ENCODE data around the gene DOK3.

Gene DOK3, protein sequence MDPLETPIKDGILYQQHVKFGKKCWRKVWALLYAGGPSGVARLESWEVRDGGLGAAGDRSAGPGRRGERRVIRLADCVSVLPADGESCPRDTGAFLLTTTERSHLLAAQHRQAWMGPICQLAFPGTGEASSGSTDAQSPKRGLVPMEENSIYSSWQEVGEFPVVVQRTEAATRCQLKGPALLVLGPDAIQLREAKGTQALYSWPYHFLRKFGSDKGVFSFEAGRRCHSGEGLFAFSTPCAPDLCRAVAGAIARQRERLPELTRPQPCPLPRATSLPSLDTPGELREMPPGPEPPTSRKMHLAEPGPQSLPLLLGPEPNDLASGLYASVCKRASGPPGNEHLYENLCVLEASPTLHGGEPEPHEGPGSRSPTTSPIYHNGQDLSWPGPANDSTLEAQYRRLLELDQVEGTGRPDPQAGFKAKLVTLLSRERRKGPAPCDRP

DNA sequence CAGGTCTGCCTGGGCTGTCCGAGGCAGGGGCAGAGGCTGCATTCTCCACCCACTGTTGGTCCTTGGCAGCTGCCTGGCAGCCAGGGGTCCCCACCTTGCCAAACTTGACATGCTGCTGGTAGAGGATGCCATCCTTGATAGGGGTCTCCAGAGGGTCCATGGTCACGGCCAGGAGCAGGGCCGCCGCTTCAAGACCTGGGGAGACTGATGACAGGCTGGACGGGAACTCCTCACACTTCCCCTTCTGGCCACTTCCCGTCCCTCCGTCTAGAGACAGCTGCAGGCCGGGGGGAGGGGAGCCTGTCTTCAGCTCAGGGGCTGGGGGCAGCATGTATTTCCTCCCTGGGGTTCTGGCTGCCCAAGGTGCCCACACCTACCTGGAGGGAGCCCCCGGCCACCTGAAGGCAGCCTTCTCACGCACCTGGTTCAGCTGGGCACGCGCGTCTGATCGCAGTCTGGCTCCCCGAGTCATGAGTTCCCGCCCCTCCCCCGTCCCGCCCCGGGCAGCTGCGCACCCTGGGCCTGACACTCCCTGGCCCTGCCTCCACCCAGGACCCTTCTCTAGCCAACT is at the start of gene DOK3:
DOK3 (minus strand) TSS at position 446 of the 571 bp plus-strand sequence; CDS start at position 160, 286 bp downstream.
- Histone ChIP-seq H3K4me1 (ENCODE audit: insufficient read depth, low read length) (peaks cover 16% of the 10 kb centered on the region; the same call in 1 of the 2 replicates), H3K9ac (ENCODE audit: low read depth, low read length) (no peak within 1 kb of the TSS), H3K36me3 (ENCODE audit: insufficient read depth, low read length) (peaks cover 8% of the 10 kb centered on the region), H3K9me3 (ENCODE audit: control insufficient read depth, insufficient read depth, low read length) (no peaks in the 10 kb centered on the region)

DNA sequence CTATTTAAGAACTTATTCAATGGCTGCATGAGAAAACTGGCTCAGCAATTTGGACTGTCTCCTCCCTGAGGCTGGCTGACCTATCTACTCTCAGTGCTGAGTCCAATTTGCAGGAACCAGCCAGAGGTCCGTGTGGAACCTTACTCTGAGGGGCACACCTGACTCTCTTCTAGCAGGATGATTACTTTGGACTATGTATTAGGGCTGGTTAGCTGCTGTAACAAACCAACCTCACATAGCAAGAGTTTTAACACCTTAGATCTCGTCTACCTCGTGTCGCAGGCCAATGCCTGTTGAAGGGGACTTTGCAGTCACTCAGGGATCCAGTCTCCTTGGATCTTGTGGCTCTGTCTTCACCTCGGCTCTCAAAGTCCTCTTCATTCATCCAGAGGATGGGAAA is 48.2 kb upstream of the DOK3 start:
- H3K9me3 ChIP-seq (ENCODE audit: control insufficient read depth, insufficient read depth, low read length): no peaks in the 10 kb centered on the region; the same call in 1 of the 2 replicates

DNA sequence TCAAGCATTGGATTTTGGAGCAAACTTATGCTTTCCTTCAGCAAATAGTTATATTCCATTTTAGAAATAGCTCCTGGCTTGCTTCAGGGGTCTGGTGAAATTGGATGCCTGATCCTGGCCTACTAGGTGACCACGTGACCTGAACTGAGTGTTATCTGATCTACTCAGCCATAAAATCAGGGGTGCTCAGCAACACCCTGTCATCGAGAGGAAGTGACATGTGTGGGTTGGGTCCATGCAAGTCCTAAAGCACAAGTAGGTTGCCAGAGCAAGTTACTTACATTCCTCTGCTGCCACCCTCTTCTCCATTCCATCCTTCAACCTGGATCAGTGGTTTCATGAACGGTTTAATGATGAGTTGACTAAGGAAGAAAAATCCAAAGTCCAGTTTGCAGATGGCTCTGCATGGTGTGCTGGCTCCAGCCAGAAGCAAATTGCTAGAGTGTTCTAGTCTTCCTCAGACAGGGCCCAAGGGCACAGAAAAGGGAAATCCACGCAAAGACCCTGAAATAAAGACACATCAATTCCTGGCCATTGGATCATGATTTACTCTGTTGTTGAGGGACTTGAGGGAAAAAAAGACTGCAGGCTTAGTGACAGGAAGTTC is 47.5 kb upstream of the DOK3 start:
- Histone ChIP-seq H3K9ac (ENCODE audit: low read depth, low read length) (no peak overlapping the region), H3K36me3 (ENCODE audit: insufficient read depth, low read length) (0 out of 2 replicates have a peak, but pooled peaks cover under 1% of the 10 kb centered on the region), H3K9me3 (ENCODE audit: control insufficient read depth, insufficient read depth, low read length) (no peaks in the 10 kb centered on the region)

More for the DNA sequence above, 48.2 kb upstream of the DOK3 start:
- H3K36me3 ChIP-seq (ENCODE audit: insufficient read depth, low read length): no peaks in the 10 kb centered on the region
- H3K4me1 ChIP-seq (ENCODE audit: insufficient read depth, low read length): peaks cover 14% of the 10 kb centered on the region; the same call in 1 of the 2 replicates
- H3K9ac ChIP-seq (ENCODE audit: low read depth, low read length): no peak overlapping the region

DNA sequence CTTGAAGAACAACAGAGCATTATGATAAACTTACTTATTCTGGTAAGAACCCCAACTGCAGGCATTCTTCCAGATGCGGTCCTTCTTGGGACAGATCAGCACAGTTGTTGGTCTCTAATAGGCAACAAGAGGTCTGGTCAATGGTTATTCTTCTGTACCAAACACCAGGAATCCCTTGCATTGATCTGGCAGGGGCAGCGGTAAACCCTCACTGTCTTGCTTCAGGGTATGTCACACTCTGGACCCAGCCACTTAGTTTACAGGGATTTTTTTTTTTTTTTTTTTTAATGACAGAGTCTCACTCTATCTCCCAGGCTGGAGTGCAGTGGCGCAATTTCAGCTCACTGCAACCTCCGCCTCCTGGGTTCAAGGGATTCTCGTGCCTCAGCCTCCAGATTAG is 46.0 kb upstream of the DOK3 start:
- Histone ChIP-seq H3K9ac (ENCODE audit: low read depth, low read length) (no peak overlapping the region), H3K4me1 (ENCODE audit: insufficient read depth, low read length) (peaks cover 17% of the 10 kb centered on the region; the same call in 1 of the 2 replicates), H3K36me3 (ENCODE audit: insufficient read depth, low read length) (peaks cover 15% of the 10 kb centered on the region), H3K9me3 (ENCODE audit: control insufficient read depth, insufficient read depth, low read length) (no peaks in the 10 kb centered on the region)

More for the DNA sequence above, 47.5 kb upstream of the DOK3 start:
- peaks cover 17% of the 10 kb centered on the region; the same call in 1 of the 2 replicates for H3K4me1 ChIP-seq (ENCODE audit: insufficient read depth, low read length)

DNA sequence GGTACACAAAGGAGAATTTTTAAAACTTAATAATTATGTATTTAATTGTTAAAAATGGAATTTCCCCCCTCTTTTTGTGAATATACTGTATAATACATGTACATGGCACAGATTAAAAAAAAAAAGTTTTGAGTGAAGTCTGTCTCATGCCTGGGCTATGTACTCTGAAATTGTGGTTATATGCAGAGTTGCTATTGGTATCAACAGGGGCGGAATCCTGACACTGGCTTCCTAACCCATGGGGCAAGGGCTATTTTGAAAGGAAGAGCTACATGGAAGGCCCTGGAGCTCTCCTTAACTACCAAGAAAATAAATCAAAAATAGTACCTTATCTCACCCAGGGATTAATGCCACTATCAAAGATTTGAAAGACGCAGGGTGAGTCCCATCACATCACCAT is 45.6 kb upstream of the DOK3 start:
- no peaks in the 10 kb centered on the region for H3K9me3 ChIP-seq (ENCODE audit: control insufficient read depth, insufficient read depth, low read length)
- H3K4me1 ChIP-seq (ENCODE audit: insufficient read depth, low read length): peaks cover 17% of the 10 kb centered on the region; the same call in 1 of the 2 replicates
- H3K36me3 ChIP-seq (ENCODE audit: insufficient read depth, low read length): peaks cover 18% of the 10 kb centered on the region
- H3K9ac ChIP-seq (ENCODE audit: low read depth, low read length): no peak overlapping the region

DNA sequence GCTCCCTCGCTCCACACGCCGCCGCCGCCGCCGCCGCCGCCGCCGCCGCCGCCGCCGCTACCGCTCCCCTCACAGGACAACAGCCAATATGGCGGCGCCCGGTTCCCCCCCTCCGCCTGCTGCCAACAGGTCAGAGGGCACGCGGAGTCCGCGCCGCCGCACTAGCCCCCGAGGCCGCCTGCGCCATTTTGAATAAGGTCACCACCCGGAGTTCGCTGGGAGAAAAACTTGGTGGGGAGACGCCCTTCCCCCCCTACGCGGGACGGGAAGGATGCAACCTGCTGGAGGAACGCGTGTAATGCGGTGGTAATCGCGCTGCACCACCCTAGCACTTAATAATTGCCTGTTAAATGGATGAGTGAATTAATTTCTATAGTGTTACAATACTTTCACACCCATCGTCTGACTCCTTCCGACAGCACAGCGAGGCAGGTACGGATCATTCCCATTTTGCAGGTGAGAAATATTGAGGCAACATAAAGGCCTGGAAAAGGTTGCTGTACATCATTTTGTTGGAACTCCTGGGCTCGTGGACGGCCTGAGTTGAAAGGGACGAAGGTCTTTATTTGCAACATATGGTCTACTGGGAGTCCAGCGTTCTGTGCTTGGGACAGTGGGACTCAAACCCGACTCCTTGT is 45.0 kb upstream of the DOK3 start, which contains the start of gene FAM193B:
FAM193B (minus strand) TSS at position 90 of the 638 bp plus-strand sequence. CDS start 105 bp downstream, outside the sequence.
- H3K9me3 ChIP-seq (ENCODE audit: control insufficient read depth, insufficient read depth, low read length): no peaks in the 10 kb centered on the region
- peak within 1 kb of the TSS; percentile 90 for H3K9ac ChIP-seq (ENCODE audit: low read depth, low read length)
- H3K36me3 ChIP-seq (ENCODE audit: insufficient read depth, low read length): peaks cover 18% of the 10 kb centered on the region
- peaks cover 17% of the 10 kb centered on the region; the same call in 1 of the 2 replicates for H3K4me1 ChIP-seq (ENCODE audit: insufficient read depth, low read length)

DNA sequence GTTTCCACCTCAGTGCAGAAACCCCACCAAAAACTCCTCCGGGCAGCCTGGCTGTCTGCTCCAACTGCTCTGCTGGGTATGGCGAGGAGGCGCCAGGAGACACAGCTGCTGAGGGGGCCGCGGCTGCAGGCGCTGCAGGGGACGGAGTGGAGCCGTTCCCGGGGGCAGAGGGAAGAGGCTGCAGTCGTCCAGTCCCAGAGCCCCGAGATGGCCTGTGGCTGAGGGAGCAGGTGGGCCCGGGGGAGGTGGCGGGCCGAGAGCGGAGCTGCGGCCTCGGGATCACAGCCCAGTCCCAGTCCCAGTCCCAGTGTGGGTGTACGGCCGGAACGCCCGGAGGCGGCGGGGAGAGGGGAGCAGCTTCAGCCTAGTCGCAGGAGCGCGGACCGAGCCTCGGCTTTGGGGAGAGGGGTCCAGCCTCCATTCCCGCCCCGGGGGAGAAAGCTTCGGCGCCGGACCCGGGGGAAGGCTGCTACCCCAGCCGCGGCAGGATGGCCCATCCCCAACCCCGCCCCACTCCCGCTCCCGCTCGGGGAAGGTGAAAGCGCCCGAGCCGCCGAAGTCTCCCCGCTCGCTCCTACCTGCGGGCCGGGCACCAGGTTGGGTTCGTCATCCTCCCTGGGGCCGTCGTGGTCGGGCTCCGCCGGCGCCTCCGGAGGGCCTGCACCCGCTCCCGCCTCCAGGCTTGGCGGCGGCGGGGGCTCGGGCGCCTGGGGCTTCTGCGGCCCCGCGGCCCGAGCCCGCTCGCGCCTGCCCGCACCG is 44.2 kb upstream of the DOK3 start:
- Histone ChIP-seq H3K9me3 (ENCODE audit: control insufficient read depth, insufficient read depth, low read length) (no peaks in the 10 kb centered on the region), H3K4me1 (ENCODE audit: insufficient read depth, low read length) (peaks cover 17% of the 10 kb centered on the region; the same call in 1 of the 2 replicates), H3K36me3 (ENCODE audit: insufficient read depth, low read length) (peaks cover 18% of the 10 kb centered on the region), H3K9ac (ENCODE audit: low read depth, low read length) (peak overlapping the region; percentile 90)

DNA sequence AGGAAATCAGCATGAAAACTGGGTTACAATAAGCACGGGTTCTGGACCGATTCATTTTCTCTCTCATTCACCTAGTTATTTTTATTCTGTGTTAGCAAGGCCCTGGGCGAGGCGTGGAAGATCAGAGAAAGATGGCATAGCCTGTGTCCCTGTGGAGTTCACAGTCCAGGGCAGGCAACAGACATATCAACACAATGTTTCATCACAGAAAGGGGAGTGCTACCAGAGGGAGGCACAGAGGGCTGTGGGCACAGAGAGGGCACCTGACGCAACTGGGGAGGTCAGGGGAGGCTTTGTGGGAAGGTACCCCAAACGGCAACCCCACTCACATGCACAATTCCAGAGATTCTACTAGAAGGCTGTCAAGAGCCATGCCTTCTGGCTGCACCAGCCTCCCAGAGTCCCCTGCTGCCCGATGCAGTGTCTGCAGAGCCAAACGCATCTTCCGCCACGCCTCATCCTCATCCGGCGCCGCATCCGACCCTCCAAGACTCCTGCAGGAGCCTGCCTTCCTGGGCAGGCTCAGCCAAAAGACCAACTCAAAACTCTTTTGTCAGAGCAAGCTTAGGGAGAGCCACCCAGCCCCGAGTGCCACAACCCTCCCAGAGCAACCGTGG is 43.3 kb upstream of the DOK3 start:
- H3K4me1 ChIP-seq (ENCODE audit: insufficient read depth, low read length): peaks cover 17% of the 10 kb centered on the region; the same call in 1 of the 2 replicates
- peak overlapping the region; percentile 90 for H3K9ac ChIP-seq (ENCODE audit: low read depth, low read length)
- no peaks in the 10 kb centered on the region for H3K9me3 ChIP-seq (ENCODE audit: control insufficient read depth, insufficient read depth, low read length)
- H3K36me3 ChIP-seq (ENCODE audit: insufficient read depth, low read length): peaks cover 18% of the 10 kb centered on the region

DNA sequence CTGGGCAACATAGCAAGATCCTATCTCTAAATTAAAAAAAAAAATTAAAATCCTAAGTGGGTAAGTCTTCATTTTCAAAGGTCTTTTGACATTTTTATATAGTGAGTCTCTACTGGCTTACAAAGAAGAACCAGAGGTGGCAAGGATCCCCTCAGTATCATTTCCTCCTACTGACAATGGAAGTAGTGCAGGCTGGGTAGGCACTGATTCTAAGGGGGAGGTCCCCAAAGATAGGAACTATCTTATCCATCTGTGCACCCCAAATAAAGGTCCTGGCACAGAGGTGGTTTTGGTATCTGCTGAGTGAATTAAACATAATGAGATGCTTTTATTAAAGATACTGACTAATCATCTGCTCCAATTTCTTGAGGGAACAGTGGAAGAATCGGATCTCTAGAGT is 40.5 kb upstream of the DOK3 start:
- Histone ChIP-seq H3K4me1 (ENCODE audit: insufficient read depth, low read length) (peaks cover 26% of the 10 kb centered on the region), H3K9me3 (ENCODE audit: control insufficient read depth, insufficient read depth, low read length) (no peaks in the 10 kb centered on the region), H3K36me3 (ENCODE audit: insufficient read depth, low read length) (peaks cover 18% of the 10 kb centered on the region), H3K9ac (ENCODE audit: low read depth, low read length) (no peak overlapping the region)

DNA sequence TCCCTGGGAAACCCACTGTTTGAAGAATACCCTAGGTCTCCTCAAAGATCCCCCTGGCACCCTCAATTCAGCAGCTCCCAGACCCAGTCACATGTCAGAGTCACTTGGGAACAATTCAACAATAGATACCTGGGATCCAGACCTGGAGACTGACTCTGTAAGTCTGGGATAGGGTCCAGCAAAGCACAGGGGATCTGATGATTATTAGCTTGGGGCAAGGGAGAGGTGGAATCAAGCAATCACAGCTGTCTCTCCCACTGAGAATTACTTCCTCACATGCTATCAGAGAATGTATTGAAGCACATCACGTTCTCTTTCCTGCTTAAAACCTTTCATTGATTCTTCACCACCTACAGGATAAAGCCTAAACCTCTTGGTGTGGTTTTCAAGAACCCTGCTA is 38.9 kb upstream of the DOK3 start:
- Histone ChIP-seq H3K36me3 (ENCODE audit: insufficient read depth, low read length) (peaks cover 18% of the 10 kb centered on the region), H3K4me1 (ENCODE audit: insufficient read depth, low read length) (peaks cover 21% of the 10 kb centered on the region), H3K9me3 (ENCODE audit: control insufficient read depth, insufficient read depth, low read length) (no peaks in the 10 kb centered on the region), H3K9ac (ENCODE audit: low read depth, low read length) (no peak overlapping the region)

DNA sequence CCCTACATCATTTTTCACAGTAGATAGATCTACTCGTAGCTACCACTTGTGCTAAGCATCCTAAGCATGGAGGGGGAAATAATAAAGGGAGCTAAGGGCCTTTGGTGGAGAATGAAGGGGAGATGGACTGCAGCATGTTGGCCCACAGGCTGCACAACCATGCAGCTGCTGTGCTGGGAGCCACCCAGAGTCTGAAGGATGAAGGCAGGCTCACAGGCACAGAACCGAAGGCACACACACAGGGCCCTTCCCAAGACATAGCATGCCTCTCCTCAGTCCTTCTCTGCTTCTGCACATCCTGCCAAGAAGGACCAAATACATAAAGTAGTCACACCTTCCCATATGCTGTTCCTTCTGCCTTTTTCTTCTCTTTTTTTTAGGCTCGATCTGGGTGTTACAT is 38.1 kb upstream of the DOK3 start:
- Histone ChIP-seq H3K4me1 (ENCODE audit: insufficient read depth, low read length) (peaks cover 17% of the 10 kb centered on the region), H3K36me3 (ENCODE audit: insufficient read depth, low read length) (peaks cover 18% of the 10 kb centered on the region)

DNA sequence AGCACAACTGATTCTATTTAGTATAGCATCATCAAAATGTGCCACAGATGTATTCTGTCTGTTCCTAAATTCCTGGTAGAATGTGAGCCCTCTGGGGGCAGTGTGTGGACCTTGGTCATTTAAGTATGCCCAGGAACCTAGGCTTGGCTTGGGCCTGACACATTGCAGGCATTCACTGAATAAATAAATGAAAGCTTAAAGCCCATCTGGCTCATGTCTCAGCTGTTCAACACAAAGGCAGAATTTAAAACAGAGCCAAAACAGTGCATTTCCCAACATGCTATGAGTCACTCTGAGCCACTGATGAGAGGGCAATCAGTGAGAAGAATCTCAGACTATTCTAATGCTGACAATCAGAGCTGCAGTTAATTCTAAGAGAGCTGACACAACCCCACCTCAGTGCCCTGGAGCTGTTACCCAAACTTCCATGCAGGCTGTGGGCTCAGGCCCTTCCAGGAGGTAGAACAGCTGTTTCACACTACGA is 36.7 kb upstream of the DOK3 start:
- Histone ChIP-seq H3K4me1 (ENCODE audit: insufficient read depth, low read length) (peaks cover 15% of the 10 kb centered on the region), H3K9me3 (ENCODE audit: control insufficient read depth, insufficient read depth, low read length) (no peaks in the 10 kb centered on the region), H3K36me3 (ENCODE audit: insufficient read depth, low read length) (peaks cover 13% of the 10 kb centered on the region), H3K9ac (ENCODE audit: low read depth, low read length) (no peak overlapping the region)

More for the DNA sequence above, 38.1 kb upstream of the DOK3 start:
- no peak overlapping the region for H3K9ac ChIP-seq (ENCODE audit: low read depth, low read length)
- H3K9me3 ChIP-seq (ENCODE audit: control insufficient read depth, insufficient read depth, low read length): no peaks in the 10 kb centered on the region

All from ES-I3 (cell line).